KG1 (cell line): ENCODE measurements around the gene TMEM259.

Experiments
- DNase-seq: peaks from one replicate; lab custom pipeline; 2025; lab: John Stamatoyannopoulos, UW

The TMEM259 gene

DNA sequence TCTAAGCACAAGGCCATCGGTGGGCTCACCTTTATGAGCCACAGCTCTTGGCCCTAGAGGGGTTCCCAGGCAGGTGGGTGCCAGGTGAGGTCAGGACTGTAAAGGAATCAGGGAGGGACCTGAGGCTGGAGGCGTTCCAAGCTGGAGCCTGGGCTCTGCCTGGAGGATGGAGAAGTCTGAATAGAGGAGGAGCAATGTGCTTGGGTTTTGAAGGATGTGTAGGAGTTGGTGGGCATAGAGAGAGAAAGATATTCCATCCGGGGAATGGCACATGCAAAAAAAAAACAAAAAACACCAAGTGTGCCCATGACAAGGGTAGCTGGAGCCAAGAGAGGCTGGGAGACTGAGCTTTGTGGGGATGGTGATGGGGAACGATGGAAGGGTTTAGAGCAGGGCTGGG lies 18.3 kb downstream of the TMEM259 start:
- DNase-seq = no peak

DNA sequence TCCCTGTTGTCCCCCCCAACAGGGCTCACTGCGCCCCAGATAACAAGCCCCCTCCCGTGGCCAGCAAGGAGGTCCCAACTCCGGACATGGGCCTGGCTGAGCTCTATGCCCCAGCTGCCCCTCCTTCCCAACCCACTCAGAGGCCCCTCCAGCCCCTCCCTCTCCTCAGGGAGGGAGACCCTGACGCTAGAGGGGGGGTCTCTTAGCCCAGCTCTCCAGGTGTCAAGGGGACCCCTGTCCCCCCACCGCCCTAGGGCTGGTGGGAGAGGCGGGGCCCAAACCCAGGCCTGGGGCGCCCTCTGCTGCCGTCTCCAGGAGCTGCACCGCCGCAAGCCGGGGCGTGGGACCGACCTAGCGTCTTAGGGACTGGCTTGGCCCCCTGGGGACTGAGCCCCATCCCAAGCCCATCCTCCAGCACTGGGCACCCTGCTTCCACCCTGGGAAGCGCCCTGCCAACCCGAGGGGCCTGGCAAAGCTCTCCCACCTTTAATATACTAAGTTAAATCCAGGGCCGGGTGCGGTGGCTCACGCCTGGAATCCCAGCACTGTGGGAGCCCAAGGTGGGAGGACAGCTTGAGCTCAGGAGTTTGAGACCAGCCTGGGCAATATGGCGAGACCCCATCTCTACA lies 19.3 kb downstream of the TMEM259 start:
- peak; percentile 40 for DNase-seq

DNA sequence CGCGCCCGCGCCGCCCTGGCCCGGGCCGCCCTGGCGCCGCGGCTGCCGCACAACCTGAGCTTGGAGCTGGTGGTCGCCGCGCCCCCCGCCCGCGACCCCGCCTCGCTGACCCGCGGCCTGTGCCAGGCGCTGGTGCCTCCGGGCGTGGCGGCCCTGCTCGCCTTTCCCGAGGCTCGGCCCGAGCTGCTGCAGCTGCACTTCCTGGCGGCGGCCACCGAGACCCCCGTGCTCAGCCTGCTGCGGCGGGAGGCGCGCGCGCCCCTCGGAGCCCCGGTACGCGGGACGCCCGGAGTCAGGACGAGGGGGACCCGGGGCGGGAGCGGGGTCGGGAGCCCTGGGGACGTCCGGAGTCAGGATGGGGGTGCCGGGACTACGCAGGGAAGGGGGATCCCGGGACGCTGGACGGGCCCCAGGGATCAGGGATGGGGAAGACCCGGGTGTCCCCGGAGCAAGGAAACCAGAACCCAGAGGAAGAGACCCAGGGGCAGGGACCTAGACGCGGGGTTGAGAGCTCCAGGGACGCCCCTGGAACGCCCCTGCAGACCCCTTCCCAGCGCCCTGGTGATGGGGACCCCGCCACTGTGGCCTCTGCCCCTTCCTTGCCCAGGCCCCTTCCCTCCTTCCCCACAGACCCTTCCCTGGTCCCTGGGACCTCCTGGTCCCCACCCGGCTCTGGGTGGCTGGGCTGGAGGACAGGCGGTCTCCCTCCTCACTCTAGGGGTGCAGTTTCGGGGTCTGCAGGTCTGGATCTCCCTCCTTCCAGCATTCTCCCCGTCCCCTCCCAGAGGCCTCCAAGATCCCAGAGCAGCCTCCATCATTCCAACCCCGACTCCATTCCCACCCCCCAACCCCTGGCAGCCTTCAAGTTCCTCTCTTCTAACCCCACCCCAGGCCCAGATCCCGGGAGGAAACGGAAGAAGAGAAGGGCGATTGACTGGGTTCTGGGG lies 20.1 kb downstream of the TMEM259 start:
- no peak for DNase-seq

DNA sequence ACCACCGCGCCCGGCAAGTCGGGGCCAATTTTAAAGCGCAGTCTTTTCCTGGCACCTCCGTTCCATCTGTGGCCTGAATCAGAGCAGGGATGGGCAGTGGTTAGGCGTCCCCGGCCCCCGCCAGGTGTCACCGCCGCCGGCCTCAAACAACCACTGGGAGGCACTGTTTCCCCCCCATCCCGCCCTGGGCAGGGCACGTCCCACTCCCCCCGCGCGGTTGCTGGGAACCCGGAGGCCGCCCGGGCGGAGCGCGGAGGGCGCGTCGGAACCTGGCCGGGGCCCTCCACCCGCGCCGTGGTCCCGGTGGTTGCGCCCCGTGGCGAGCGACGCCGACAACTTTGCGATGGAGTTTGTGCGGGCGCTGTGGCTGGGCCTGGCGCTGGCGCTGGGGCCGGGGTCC lies 20.8 kb downstream of the TMEM259 start, which contains the start of gene GRIN3B:
Gene GRIN3B, plus strand, starts transcription at position 325 of the 400 bp plus-strand sequence. Its CDS starts 19 bp downstream, at position 344.
- peak; percentile 15 for DNase-seq

DNA sequence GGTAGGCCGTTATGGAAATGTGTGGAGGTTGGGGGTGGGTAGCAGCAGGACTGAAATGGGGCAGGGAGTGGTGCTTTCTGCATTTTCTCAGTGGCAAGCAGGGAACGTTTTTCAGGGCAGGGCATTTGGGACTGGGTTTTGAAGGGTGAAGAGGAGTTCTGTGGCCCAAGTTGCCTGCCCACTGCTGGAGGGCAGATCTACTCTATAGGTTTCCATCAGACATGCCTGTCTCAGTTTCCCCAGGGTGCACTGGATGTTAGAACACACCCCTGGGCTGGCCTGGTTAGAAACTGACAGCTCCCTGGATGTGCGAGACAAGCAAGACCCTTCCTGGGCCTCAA lies 21.6 kb downstream of the TMEM259 start:
- no peak for DNase-seq

DNA sequence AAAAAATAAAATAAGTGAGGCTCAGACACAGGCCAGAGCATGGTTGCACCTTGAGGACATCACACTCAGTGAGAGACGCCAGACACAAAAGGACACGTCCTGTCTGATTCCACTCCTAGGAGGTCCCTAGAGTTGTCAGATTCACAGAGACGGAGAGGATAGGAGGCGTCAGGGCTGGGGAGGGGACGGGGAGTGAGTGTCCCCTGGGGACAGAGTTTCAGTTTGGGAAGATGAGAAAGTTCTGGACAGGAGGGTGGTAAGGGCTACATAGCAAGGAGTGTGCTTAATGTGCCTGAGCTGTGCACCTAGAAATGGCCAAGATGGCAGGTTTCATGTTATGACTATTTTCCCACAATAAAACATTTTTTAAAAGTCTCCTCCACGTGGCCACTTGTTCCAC lies 22.9 kb downstream of the TMEM259 start:
- DNase-seq = no peak

DNA sequence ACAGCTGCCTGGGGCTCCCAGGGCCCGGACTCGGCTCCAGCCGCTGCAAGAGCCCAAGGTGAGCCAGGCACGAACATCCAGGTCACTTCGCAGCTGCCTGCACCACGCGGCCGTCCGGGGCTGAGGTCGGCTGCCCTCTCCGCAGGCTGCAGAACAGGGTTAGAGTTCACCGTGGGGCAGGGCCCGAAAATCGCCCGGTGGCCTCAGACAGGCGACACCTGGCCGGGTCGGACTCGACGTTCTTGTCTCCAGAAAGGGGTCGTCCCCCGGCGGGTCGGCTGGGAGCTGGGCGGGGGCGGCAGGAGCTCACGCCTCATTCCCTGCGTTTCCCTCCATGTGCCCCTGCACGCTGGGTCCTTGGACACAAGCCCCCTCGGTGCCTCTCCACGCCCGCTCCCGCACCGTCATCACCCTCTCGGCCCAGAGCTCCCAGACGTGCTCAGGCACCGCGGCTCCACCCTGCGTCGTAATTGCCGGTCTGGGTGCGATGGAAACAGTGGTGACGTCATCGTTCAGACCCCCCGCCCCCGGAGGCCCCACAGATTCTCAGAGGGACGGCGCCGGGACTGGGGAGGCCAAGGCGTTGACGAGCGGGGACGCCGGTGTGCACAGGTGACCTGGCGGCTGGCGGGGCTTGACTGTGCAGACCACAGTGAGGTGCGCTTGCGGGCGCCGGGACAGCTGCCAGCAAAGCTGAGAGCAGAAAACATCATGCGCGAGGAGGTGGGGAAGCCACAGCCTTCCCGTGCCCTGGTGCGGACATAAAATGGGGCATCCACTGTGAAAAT lies 24.7 kb downstream of the TMEM259 start:
- DNase-seq = peak; percentile 5

DNA sequence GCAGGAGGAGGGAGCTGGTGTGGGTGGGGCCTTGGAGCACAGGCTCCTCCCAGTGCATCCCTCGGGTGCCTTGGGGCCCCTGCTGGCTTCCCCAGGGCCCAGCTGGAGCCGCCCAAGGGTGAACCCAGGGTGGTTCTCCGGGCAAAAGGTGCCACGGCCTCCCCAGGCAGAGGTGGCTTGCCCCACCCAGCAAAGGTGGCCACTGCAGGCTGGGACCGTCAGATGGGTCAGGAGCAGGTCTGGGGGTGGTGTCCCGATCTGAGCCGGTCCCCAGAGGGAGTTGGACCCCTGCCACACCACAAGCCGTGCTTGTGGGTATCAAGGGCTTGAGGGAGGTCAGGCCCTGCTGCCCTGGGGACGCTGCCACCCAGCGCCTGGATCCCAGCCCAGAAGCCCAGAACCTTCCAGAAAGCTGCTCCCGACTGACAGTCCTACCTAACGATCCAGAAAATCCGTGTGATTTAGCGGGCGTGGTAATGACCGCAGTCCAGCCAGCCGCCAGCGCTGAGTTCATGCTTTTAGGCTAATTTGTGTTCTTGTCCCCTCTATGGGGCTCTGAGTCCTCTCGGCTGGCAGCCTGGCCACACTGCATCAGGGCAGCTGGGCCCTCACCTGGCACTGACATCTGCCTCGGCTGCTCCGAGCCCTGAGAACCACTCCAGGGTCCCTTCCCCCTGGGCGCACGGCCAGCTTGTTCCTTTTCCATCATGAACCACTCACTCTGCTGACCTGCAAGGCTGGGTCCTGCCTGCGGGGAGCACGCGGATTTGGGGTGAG lies 25.7 kb downstream of the TMEM259 start:
- no peak for DNase-seq

DNA sequence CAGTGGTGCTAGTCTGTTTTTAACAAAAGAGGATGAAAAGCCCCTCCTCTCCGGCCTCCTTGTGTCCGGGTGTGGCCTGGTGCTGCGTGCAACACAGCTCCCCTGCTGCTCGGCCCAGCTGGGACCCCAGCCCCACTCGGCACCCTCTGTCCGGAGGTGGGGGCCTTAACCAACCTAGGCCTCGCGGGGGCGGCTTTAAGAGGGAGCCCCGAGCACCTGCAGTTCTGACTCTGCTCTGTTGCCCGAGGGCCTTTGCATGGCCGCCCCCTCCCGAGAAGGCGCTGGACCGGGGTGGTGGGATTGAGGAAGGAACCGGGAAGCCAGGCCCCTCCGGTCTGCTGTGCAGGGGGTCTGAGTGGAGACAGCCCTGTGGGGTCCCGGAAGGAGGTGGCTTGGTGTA lies 26.4 kb downstream of the TMEM259 start:
- DNase-seq = no peak

DNA sequence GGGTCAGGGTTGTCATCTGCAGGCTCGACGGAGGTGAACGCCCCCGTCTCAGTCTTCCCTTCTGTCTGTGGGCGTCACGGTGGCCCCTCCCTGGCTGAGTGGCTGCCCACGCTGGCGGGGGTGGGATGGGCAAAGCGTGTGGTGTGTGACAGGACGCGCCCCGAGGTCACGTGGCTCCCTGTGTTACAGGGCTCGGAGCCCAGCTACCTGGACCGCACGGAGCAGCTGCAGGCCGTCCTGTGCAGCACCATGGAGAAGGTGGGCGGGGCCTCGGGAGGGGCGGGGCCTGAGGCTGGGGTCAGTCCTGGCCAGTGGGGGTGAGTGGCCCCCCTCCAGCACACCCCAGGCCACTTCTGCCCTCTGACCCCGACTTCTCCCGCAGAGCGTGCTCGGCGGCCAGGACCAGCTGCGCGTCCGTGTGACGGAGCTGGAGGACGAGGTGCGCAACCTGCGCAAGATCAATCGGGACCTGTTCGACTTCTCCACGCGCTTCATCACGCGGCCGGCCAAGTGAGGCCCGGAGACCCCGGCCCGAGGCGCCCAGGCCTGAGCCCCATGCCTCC lies 27.0 kb downstream of the TMEM259 start:
- no peak for DNase-seq

DNA sequence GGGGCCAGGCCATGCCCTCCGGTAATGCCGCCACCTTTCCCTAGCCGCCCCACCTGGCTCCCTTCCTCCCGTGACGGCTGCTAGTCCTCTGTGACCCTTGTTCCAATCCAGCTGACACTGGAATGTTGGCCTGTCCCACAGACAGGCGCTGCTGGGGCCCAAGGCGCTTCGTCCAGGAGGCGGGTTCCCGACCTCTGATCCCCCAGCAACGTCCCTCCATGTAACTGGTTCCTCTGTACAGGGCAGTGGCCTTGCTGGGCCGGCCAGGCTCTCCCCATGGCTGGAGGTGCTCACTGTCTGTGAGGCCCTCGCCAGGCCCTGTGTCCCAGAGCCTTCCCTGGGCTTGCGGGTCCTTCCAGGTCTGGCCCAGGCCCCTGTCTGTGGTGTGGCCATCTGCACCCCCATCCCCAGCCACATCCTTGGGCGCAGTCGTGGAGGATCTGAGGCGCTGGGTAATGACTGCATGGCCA lies 27.5 kb downstream of the TMEM259 start:
- no peak for DNase-seq

DNA sequence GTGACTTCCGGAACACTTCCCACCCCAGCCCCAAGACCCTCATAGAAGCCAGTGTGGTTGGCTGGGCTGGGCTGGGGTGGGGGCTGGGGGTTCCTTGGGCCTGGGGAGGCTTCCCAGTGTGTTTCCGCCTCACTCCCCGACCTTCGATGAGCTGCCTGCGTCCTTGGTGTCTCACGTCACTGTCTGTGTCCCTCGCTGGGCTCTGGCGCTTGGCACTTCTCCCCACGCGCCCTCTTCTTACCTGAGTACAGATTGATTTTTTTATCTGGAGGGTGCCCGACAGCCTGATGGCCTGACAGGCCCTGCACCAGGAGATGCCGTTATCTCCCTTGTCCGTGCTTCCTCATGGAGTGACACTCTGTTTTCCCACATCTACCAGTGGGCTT lies 28.3 kb downstream of the TMEM259 start:
- no peak for DNase-seq

DNA sequence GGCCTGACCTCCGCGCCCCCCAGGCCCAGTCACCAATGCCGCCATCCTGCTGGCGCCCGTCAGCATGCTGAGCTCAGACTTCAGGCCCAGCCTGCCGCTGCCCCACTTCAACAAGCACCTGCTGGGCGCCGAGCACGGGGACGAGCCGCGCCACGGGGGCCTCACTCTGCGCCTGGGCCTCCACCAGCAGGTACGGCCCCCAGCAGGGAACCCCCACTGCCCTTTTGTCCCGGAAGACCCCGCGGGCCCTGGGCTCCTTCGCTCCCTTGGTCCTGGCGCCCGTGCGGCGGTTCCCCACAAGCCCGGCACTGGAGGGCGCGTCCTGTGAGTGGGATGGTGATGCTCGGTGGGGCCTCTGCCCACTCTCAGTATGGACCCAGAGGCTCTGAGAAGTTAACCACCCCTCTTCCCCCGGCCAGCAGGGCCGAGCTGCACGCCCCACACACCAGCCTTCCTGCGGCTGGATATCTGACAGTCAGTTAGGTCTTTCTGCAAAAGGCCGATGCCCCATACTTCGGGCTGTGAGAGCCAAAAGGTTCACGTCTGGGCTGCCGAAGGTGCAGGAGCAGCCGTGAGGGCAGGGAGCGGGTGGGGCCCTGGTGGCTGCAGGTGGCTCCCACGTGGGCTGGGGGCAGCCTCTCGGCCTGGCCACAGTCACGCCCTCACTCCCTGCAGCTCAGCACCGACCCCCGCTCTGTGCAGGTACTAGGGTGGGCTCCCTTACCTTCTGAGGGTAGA lies 28.8 kb downstream of the TMEM259 start:
- no peak for DNase-seq

DNA sequence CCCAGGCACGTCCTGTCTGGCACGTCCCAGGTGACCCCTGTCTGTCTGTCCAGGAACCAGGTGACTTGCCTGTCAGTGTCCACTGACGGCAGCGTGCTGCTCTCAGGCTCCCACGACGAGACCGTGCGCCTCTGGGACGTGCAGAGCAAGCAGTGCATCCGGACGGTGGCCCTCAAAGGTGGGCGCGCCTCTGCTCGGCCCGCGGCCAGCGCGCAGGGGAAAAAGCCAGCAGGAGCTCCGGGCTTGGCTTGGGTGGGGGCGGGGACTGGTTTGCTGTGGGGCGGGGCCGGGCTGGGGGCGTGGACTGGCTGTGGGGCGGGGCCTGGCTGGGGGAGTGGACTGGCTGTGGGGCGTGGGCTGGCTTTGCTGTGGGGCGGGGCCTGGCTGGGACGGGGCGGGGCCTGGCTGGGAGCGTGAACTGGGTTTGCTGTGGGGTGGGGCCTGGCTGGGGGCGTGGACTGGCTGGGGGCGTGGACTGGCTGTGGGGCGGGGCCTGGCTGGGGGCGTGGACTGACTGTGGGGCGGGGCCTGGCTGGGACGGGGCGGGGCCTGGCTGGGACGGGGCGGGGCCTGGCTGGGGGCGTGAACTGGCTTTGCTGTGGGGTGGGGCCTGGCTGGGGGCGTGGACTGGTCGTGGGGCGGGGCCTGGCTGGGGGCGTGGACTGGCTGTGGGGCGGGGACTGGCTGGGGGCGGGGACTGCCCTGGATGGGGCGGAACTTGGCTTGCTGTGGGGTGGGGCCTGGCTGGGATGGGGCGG lies 29.6 kb downstream of the TMEM259 start:
- DNase-seq = no peak

DNA sequence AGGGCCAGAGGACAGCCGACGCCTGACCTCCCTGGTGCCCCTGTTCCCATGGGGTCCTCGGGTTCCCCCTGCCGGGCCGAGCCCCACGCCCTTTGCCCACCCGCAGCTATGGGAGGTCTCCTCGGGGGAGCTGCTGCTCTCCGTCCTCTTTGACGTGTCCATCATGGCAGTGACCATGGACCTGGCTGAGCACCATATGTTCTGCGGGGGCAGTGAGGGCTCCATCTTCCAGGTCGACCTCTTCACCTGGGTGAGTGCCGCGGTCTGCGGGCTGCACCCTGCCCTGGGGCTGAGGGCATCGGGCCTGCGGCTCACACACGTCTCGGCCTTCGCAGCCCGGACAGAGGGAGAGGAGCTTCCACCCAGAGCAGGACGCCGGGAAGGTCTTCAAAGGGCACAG lies 30.2 kb downstream of the TMEM259 start:
- DNase-seq = no peak

DNA sequence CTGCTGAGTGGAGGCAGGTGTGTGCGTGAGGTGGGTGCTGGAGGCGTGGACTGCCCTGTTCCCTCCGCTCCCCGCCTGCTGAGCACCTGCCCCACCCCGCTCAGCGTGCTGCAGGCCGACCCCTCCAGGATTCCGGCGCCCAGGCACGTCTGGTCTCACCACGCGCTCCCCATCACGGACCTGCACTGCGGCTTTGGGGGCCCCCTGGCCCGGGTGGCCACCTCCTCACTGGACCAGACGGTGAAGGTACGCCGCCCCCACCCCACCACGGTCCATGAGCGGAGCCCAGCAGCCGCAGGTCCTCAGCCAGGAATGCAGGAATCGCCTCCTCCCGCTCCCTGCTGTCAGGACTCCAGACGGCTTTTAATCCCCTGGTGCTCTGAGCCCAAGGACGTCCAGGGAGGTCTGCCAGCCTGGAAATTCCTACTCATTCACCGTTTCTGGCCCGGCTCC lies 30.8 kb downstream of the TMEM259 start:
- DNase-seq = no peak

DNA sequence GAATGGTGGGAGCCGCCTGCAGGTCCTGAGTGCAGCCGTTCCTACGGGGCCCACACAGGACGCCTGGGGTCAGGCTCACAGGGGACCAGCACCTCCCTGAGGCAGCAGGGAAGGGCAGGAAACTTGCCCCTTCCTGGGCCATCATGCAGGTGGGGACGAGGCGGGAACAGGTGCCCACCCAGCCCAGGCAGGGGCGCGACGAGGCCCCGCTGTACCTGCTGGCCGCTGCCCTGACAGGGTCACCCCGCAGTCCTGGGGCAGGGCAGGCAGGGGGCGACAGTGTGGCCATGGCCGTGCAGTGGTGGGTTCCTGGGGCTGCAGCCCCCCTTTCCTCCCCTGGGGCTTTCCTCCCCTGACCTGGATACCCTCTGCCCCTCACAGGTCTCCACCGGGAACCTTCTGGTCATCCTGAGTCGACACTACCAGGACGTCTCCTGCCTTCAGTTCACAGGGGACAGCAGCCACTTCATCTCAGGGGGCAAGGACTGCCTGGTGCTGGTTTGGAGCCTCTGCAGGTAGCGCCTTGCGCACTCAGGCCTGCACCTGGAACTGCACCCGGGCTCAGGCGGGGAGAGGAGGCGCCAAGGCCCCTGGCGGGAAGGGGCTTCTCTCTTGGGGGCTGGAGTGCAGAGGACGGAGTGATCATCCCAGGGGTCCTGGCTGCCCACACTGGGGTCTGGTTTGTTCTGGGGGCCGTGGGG lies 31.4 kb downstream of the TMEM259 start:
- DNase-seq = no peak

DNA sequence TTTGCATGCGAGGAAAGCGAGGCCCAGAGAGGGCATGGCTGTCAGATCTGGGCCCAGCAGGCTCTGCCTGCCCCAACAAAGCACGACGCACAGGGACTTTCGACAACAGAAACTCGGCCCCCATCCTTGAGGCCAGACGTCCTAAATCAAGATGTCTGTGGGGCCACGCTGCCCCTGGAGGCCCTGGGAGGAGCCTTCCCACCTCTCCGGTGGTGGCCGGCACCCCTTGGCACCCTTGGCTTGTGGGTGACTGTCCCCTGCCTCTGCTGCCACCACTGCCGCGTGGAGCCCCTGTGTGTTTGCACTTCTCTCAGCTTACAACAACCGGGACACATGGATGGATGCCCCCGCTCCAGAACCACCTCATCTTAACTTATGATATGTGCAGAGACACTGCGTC lies 32.4 kb downstream of the TMEM259 start:
- no peak for DNase-seq

DNA sequence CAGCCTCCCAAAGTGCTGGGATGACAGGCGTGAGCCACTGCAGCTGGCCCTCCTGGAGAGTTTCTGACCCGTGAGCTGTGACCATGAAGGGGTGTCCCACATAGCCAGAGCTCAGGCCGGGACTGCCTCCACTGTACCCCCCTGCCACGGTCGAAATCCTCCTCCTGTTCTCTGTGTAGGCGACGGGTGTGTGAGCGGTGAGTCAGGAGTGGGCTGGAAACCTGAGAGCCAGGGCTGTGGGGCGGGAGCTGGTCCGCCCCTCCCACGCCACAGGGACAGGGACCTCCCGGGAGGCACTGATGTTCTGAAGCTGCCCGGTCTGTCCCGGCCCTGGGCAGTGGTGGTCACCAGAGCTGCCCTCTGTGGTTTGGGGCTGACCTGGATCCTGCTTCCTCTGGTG lies 32.8 kb downstream of the TMEM259 start:
- no peak for DNase-seq
